A204.1 (cell line): Measurements from ENCODE around the gene STC2.

ENCODE experiments used
- FAIRE-seq: peaks from 2 replicates; lab custom pipeline; 2012; peaks lifted over from hg19 to GRCh38; lab: Jason Lieb, UNC

The STC2 gene

GRCh38 chr5:173328844-173329490, 753 bp upstream of the STC2 start:
- no peak for FAIRE-seq

- FAIRE-seq, result no peak
Measured at GRCh38 chr5:173327084-173327947, 898 bp downstream of the STC2 start.

DNA sequence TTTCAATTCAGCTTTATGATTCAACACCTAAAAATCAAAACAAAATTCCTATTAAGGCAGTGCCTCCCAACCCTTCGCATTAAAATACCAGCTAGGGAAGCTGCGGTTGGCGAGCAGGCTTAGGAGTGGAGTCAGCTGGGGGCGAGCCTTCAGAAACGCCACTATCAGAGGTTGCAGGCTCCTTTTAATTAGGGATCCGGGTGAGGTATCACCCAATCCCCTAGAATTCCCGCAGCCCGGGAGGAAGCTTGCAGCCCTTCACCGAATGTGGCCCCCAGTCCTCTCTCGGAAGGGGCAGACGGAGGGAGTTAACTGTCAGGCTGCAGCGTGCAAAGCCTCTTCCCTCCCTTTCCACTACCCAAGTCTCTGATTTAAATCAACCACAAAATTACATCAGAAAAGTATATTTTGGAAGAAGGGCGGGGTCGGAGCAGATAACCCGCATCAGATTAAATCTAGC, 1.7 kb downstream of the STC2 start:
- FAIRE-seq, result no peak

- no peak for FAIRE-seq
Measured at GRCh38 chr5:173325091-173325698, 3.0 kb downstream of the STC2 start.

DNA sequence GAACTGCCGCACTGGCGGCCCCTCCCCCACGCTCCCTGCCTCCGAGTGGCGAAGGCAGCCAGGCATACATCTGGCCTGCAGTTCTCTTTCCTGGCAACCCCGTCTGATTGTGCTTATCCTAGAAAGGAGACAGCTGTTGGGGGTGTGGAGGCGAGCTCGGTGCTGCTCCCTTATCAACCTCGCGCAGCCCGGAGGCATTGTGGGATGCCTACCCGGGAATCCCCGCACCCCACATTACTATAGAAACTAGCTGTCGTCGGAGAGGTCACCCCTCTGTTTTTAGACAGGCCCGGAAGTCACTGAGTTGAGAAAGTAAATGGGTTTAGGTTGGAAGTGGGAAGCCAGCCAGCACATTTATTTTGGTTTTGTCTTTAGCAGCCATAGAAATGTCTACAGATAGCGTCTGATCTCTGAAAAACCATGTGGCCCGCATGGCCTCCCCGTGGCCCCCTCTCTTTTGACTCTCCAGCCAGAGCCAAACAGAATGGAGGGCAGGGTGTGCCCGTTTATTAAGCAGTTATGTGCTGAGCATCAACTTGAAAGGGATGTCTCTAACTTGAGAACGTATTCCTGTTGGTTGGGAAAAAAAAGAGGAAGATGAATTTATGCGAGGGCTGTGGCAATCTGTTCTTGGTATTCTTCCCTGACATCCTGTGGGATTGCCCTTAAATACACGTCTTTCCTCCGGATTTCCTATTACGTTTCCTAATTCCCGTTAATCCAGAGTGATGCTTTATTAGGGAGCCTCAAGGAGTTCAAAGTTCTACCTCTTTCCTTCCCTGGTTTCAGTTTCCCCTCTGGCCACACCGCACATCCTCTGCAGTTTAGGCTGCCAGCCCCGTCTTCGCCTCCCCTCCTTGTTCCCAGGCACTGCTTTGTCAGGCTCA, 3.9 kb downstream of the STC2 start:
- FAIRE-seq, result no peak

- no peak for FAIRE-seq
Measured at GRCh38 chr5:173323799-173324114, 4.5 kb downstream of the STC2 start.

DNA sequence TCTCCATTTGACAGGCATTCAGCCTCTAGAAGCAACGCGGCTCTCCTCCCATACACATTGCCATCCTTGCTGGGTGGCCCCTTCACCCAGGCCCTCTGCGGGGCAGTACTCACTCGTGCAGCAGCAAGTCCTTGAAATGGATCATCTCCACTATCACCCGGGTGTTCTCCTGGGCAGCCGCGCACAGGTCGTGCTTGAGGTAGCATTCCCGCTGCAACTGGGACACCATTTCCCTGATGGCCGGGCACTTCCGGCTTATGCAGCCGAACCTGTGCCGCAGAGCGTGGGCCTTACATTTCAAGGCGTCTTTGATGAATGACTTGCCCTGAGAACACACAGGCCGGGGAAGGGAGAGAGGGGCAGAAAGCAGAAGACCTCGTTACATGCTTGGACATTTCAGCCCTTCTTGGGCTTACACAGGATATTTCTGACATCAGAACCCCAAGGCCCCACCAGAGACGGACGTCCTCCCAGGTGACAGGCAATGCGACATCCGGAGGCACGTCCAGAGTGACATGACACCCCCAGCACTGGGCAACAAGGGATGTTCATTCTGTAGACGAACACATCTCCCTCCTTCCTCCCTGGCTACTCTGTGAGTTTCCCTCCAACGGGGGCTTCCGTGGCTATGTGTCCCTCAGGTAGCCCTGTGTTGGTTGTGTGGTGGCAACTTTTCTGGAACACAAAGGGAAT, 5.0 kb downstream of the STC2 start:
- FAIRE-seq, result no peak

DNA sequence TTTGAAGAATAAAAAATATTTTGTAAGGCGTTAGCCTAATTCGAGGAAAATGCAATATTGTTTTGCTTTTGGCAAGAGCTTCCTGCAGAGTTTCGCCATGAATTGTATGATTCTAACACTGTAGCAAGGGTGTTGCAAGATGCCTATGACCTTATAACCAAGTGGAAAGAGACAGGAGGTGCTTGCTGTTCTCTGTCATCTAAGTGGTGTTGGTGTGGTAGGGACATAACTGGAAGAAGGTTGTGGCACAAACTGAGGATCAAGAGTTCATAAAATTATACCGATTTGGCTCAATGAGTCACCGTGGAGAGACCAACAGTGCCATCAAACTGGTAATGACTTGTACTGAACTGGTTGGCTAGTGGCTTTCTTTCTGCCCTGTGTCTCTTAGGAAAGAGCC, 6.3 kb downstream of the STC2 start:
- no peak for FAIRE-seq

DNA sequence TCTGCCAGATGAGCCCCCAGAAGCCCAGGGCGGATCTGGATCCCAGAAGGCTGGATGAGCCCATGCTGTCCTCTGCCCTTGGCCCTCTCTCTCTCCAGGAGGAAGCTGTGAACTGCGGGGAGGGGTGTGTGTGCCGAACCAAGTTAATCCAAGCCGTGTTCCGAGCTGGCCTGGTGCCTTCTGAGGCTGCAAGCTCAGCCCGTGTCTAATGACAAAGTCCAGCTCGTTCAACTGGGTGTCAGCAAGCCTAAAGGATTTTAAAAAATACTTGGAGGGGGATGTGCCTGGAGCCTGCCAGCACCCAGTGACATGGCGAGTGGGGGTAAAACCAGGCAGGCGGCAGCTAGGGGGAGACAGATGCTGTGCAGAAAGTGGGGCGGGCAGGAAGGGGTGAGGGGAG, 8.0 kb downstream of the STC2 start:
- FAIRE-seq, result no peak

DNA sequence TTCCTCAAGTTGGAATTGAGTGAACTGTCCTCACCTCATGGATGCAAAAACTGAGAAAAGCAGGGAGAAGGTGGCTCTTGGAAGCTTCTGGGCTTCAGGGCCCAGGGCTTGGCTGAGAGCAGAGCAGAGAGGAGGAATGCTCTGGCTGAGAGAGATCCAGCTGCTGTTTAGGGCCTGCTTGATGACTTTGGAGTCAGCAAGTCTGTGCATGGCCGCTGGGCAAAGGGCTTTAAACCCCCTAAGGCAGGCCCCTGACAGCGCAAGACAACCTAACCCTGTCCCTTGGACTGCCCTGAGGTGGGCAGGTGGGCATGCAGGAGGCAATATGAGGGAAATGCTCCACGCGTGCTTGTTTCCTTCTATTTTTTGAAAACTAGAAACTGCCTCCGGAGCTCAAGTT, 8.6 kb downstream of the STC2 start:
- no peak for FAIRE-seq

DNA sequence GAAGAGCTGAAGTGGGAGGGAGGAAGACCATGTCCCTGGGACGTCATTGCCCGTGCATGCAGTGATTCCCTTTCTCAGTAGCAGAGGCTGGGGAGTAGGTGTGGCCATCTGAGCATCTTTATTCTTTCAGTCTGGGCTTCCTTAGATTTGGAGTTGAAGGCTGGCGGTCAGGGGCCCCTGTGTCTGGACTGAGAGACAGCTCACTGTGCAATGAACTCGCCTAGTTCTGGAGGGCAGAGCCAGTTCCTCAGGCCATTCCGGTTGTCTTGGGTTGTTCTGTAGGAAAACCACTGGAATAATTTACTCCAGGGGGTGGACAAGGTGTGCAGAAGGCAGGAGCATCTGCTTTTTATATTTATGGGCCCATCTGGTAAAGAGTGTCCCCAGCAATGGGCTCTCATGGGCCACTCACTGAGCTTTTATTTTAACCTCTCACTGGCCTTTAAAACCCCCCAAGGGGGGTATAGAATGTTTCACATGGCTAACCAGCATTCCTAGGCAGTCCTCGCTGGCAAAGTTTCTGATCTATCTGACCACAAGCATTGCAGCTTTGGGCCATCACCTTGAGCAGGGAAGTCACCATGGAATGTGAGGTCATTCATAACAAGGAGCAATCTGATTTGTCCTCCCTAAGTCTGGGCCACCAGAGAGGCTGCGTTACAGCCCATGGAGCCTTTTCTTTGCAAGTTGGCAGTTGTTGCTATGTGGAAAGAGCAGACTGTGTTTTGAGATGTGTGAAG, 9.2 kb downstream of the STC2 start:
- FAIRE-seq, result no peak

DNA sequence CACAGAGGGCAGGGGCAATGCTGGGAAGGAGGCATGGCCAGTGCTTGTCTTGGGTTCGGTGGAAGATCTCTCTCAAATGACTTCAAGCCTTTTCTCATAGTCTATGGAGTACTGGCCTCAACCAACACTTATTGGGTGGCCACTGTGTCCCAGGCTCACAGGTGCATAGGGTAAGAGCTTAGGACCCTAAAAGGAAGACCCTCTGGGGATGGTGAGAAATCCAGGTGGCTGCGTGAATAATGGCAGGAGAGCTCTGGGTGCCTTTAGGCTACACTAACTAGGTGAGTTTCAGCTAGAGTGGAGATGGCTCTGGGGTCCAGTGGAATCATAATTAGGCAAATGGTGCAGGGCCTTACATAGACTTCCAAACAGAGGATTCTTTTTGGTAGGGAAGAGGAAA, 9.9 kb downstream of the STC2 start:
- no peak for FAIRE-seq

GRCh38 chr5:173317852-173318251, 10.4 kb downstream of the STC2 start:
- FAIRE-seq, result no peak

DNA sequence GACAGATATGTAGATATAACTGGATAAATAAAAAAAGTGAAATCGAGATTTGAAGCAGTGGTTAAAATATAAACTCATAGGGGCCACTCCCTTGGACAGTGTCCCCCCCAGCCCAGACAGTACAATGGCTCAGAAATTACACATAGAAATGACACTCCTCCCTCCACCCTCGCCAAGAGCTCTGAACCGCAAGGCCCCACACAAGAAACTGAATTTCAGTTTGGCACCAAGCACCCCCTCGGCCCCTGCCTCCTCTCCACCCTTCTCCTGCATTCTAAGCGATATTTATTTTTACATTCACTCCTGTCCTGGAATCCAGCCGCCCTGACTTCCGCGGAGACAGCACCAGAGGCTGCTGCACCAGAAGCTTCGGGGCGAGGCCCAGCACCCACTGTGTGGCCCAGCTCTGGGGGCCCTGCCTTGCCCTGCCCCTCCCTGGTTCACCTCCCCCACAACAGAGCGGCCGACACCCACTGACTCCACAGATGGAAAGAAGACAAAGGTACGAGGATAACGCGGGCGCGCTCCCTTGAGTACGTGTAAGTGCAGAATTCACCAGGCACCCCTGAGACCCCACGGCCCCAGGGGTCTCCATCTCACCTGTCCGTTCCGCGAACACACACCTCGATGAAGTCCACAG, 11.0 kb downstream of the STC2 start:
- FAIRE-seq, result no peak

DNA sequence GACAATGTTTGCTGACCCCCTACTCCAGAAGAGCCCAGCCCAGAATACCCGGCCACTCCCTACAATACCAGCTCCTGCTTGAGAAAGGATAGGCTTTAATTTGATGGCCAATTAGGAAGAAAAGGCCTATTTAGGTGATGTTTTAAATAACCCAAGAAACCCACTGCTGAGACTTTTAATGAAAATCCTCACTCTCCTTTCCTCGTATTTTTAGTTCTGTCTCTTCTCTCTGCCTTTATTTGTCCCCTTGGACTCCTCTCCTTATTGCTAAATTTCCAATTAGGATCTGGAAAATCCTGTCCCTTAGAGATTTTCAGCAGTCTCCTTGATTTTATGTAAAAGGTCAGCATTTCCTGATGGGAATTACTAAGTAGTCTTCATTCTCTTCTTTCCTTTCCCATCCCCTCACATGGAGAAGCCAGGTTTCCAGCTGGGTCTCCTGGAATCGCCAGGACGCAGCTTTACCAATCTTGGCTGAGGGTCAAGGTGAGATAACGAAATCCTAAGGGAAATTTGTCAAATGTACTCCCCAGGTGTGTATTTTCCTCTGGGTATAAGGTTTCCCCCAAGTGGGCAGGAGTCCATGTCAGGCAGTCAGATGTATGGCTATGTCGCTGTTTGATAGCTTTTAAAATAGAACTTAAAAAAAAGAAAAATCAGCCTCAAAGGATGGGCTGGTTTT, 11.7 kb downstream of the STC2 start:
- FAIRE-seq, result no peak

- FAIRE-seq, result no peak
Measured at GRCh38 chr5:173315495-173316338, 12.5 kb downstream of the STC2 start.

DNA sequence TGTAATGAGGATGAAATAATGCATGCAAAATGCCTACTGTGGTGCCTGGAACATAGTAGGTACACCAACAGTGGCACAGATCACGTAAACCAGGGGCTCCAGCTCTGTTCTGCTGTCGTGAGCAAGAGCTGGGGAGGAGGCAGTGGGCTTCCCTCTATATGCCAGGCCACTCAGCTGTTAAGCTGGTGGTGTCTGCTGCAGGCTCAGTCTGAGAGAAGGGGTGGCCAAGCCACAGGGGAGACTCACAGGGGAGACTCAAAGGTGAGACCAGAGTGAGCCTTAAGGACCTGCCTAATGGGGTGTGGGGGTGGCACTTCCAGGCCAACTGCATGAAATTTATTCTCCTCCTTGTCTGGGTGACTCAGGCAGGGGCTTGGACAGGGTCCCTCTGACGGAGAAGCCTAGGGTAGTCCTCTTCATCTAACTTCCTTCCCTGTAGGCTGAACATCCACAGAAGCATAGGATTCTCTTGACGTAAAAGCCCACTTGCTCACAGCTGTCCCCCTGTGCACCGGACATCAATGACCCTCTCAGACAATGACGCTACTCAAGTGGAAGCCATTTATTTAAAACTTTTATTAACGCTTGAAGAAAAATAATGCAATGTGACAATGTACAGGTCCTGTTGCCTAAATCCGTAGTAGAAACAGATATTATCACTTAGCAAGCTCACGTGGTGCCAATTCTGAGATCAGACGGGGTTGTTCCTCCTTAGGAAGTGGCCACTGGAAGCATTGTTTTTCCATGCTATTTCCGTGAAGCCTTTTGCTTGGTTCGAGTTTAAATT, 13.9 kb downstream of the STC2 start:
- FAIRE-seq, result no peak

DNA sequence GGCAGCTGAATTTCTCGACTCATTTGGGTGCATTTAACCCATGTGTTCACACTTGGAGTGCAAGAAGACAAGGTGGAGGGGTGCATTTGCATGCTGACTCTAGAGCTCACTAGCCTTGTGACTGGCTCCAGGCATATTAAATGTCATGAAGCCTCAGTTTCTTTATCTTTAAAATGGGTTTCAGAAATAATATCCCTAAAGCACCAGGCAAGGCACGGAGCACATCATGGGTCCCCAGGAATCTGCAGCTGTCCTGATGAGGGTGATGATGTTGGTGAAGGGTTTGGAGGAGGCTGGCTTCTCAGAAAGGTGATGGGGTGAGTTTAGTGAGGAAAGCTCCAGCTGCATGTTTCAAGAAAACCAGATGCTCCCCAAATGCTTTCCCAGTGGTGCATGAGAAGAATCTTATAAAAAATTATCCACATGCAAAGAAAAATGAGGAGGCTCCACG, 14.8 kb downstream of the STC2 start:
- FAIRE-seq, result no peak
